ENCODE data around the gene CDC16.
"Not testable (repeated sequence)": the region's sequence is repeated elsewhere in the genome, so short reads cannot be mapped to it uniquely, and the experiment has no call there.

Gene CDC16

DNA sequence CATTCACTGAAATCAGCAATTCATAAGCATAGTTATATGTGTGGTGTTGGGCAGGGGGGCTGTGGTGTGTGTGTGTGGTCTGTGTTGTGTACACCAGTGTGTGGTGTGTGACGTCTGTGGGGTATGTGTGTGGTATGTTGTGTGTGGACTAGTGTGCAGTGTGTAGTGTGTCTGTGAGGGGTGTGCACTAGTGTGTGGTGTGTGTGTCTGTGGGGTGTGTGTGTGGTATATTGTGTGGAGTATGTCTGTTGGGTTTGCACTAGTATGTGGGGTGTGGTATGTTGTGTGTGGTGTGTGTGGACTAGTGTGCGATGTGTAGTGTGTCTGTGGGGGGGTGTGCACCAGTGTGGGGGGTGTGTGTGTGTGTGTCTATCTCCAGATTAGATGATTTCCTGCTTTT is 7.2 kb upstream of the CDC16 start:
- no peak for DNase-seq

- DNase-seq, result no peak
Observed at GRCh38 chr13:114228176-114228575, 6.5 kb upstream of the CDC16 start.

GRCh38 chr13:114229506-114229905 is 5.2 kb upstream of the CDC16 start:
- no peak for DNase-seq

GRCh38 chr13:114230117-114230516 is 4.6 kb upstream of the CDC16 start:
- no peak for DNase-seq

DNA sequence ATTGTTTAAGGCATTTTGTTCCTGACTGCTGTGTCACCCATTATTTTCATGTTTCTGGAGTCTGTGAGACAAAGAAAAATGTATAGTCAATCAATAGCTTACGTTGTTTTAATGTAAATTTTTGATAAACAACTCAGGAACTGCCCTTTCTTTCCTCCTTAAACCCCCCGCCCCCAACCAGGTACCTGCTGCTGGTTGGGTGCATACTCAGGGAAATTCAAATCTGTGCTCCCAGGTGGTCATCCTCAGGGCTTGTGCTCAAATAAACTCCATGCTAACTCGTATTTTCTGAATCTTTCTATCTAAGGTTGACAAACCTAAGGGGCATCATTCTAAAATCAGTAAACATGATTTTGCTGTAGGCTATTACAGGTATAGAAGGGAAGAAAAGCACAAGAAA is 4.1 kb upstream of the CDC16 start:
- no peak for DNase-seq

GRCh38 chr13:114231886-114232285 is 2.8 kb upstream of the CDC16 start:
- no peak for DNase-seq

DNA sequence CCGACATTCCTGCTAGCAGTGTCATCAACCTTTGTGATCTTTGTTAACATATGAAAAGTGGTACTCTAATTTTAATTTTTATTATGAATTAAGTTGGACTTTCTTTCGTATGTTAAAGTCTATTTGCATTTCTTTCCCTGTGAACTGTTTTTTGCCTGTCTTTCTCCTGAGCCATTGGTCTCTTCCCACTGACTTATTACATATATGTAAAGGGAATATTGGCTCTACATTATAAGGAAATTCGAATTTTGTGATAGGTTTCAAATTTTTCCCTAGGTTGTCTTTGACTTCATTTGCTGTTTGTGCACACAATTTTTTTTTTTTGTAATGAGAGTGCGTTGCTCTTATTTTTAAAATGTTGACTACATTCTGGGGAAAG is 442 bp upstream of the CDC16 start:
- DNase-seq, result no peak

- no peak for DNase-seq
Observed at GRCh38 chr13:114235697-114236096, 1.0 kb downstream of the CDC16 start.

GRCh38 chr13:114236227-114236626 is 1.5 kb downstream of the CDC16 start:
- DNase-seq, result no peak

DNA sequence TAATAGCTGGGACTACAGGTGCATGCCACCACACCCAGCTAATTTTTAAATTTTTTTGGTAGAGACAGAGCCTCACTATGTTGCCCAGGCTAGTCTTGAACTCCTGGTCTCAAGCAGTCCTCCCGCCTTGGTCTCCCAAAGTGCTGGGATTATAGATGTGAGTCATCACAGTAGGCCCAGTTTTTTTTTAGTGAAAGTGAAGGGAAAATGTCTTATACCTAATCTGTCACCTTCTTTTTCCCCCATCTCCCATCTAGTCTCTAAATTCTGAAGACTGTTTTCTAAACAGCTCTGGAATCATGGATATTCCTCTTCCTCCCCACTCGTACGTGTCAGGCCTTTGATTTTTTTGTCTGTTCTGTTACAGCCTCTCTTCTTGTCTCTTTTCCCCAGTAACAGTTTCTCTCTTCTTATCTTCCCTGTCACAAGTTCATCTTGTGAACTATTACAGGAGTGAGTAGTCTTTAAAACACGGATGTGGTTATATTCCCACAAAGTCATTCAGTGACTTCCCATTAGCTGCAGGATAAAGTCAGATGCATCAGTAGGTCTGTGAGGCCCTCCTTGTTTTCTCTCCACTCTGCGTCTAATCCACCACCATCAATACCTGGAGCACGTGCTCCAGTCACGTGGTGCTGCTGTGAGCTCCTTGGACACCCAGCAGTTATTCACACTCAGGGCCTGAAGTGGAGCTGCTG is 2.9 kb downstream of the CDC16 start:
- DNase-seq, result no peak

GRCh38 chr13:114241918-114242317 is 7.2 kb downstream of the CDC16 start:
- no peak for DNase-seq

- DNase-seq, result no peak
Observed at GRCh38 chr13:114243971-114244370, 9.3 kb downstream of the CDC16 start.

GRCh38 chr13:114244637-114245036 is 9.9 kb downstream of the CDC16 start:
- no peak for DNase-seq

- no peak for DNase-seq
Observed at GRCh38 chr13:114248011-114248410, 13.3 kb downstream of the CDC16 start.

- no peak for DNase-seq
Observed at GRCh38 chr13:114249077-114249476, 14.4 kb downstream of the CDC16 start.

DNA sequence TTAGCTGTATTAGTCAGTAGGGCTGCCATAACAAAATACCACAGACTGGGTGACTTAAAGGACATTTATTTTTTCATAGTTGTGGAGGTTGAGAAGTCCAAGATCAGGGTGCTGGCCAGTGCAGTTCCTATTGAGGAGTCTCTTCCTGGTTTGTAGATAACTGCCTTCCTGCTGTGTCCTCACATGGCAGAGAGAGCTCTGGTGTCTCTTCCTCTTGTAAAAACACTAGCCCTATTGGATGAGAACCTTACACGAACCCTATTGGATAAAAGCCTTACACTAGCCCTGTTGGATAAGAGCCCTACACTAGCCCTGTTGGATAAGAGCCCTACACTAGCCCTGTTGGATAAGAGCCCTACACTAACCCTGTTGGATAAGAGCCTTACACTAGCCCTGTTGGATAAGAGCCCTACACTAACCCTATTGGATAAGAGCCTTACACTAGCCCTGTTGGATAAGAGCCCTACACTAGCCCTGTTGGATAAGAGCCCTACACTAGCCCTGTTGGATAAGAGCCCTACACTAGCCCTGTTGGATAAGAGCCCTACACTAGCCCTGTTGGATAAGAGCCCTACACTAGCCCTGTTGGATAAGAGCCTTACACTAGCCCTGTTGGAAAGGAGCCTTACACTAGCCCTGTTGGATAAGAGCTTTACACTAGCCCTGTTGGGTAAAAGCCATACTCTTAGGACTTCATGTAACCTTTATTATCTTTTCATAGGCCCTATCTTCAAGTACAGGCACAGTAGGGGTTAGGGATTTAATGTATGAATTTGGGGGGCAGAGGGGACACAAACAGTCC is 17.1 kb downstream of the CDC16 start:
- DNase-seq, result not testable (repeated sequence)

- no peak for DNase-seq
Observed at GRCh38 chr13:114256547-114256946, 21.9 kb downstream of the CDC16 start.

- DNase-seq, result no peak
Observed at GRCh38 chr13:114257014-114257413, 22.3 kb downstream of the CDC16 start.

- no peak for DNase-seq
Observed at GRCh38 chr13:114258589-114258988, 23.9 kb downstream of the CDC16 start.

GRCh38 chr13:114259374-114259773 is 24.7 kb downstream of the CDC16 start:
- DNase-seq, result no peak

- DNase-seq, result no peak
Observed at GRCh38 chr13:114259974-114260373, 25.3 kb downstream of the CDC16 start.

DNA sequence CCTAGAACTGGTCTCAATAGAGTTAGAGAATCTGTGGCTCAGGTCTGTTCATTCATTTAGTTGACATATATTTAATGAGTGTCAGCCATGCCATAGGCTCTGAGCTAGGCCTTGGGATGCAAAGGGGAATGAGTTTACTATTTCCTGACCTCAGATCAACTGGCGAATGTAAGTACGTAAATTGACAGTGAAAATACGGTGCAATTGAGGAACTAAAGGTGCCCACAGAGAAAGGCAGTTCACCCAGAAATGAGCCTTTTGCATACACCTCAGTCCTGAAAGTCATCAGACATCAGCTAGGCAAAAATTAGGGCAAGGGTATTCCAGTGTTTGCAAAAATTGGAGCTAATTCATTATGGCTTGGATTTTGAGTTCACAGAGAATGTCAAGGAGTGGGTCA is 26.1 kb downstream of the CDC16 start:
- no peak for DNase-seq

- no peak for DNase-seq
Observed at GRCh38 chr13:114261328-114261965, 26.8 kb downstream of the CDC16 start.

DNA sequence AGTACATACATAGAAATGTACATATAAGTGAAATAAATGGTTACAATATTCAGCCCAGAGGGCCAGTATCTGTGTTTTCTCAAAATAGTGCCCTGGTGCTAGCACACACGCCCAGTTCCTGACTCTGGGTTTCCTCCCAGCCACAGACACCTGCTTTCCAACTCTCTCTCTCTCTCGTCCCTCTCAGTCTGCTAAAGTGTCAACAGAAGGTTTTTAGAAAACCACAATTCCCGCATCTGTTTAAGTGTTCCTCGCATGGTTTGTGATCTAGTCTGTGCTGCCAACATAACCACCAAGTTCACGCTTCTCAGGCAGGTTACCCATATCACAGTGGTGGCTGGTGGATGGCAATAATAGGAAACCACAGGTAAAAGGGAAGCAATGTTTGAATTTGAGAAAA is 28.9 kb downstream of the CDC16 start:
- no peak for DNase-seq
